Nephron (organoid): Measurements from ENCODE around the gene CCM2L.

Experiments used
- H3K27ac Mint-ChIP-seq, 3 experiments: 2 replicates each; pipeline ENCODE4 v1.8.0; 2020; ENCODE audit warnings: mixed read lengths in 3 of 3, mild to moderate bottlenecking in 2 of 3, moderate library complexity in 1 of 3
- H3K27me3 Mint-ChIP-seq: 2 replicates; pipeline ENCODE4 v1.8.0; 2021; ENCODE audit warnings: low read depth, mild to moderate bottlenecking, moderate library complexity, mixed read lengths
- H3K36me3 Mint-ChIP-seq: 2 replicates; pipeline ENCODE4 v1.8.0; 2020; ENCODE audit warnings: low read depth, mixed read lengths
- H3K4me1 Mint-ChIP-seq: 2 replicates; pipeline ENCODE4 v1.8.0; 2020; ENCODE audit warnings: mixed read lengths
- H3K4me3 Mint-ChIP-seq, 3 experiments: 2 replicates each; pipeline ENCODE4 v1.8.0; 2020; ENCODE audit warnings: mild to moderate bottlenecking in 3 of 3, mixed read lengths in 3 of 3, moderate library complexity in 2 of 3
- H3K9me3 Mint-ChIP-seq: 2 replicates; pipeline ENCODE4 v1.8.0; 2020; ENCODE audit warnings: mixed read lengths
- CTCF ChIP-seq, 3 experiments: fragments of 200-600 bp; sonication (generic); IDR thresholded peaks; one replicate each; pipeline ENCODE4 v1.5.0; 2021; ENCODE audit warnings: antibody characterized with exemption in 3 of 3; ENCODE audit not compliant: unreplicated experiment in 3 of 3

CCM2L gene

GRCh38 chr20:31968291-31969126 is 41.7 kb upstream of the CCM2L start:
- TF ChIP-seq CTCF (IDR thresholded peaks at IDR 0.05; ENCODE audit: unreplicated experiment in 3 of 3), result no peak
- Mint-ChIP-seq H3K4me3 (peak overlapping the region; percentile 85 to 89 (median 86)), H3K27ac (no peak overlapping the region), H3K4me1 (peaks cover 8% of the 10 kb centered on the region), H3K27me3 (peaks cover 79% of the 10 kb centered on the region), H3K36me3 (no peaks in the 10 kb centered on the region), H3K9me3 (no peaks in the 10 kb centered on the region)

DNA sequence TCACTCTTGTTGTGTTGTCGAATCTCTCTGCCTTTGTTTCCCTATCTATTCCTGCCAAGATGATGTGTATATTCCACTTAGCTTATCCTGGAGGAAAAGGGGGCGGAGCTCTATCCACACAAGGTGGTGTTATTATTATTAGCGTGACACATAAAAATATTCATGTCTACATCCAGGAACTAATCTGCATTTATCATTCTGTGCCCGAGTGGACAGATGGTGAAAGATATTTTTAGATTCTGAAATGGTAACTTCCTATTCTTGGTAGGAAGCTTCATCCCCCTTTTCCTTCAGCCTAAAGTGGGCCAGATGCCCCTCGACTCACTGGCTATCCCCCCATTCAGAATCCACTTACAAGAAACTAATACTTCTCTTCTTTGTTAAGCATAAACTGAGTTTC is 40.2 kb upstream of the CCM2L start:
- Mint-ChIP-seq H3K4me3 (peak overlapping the region in 1 of 3 experiments; percentile 29), H3K9me3 (no peaks in the 10 kb centered on the region), H3K27me3 (peaks cover 76% of the 10 kb centered on the region), H3K27ac (no peak overlapping the region), H3K4me1 (peaks cover 5% of the 10 kb centered on the region), H3K36me3 (no peaks in the 10 kb centered on the region)
- TF ChIP-seq CTCF (IDR thresholded peaks at IDR 0.05; ENCODE audit: unreplicated experiment in 3 of 3), result no peak

DNA sequence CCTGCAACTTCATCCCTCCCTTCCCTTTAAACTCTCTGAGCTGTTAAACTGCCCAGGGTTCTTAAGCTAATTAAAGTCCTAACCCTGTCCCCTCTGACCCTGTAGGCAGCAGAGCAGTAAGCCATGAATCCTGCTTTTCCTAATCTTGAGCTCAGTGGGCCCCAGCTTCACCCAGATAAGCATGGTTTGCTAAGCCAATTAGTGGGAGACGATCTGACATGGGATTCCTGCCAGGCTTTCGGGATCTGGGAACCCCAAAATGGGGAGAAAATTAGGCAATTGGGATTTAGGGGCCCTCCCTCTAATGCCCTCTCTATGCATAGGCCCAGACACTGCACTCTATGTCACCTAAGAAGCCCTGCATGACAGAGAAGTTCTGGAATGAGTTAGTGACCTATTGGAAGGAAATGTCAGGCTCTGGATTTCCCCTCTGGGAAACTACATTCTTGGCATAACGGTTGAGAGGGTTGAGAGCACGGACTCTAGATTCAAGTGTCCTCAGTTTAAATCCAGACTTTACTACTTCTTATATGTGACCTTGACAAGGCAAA is 37.7 kb upstream of the CCM2L start:
- H3K36me3 Mint-ChIP-seq, result no peaks in the 10 kb centered on the region
- H3K27me3 Mint-ChIP-seq, result peaks cover 59% of the 10 kb centered on the region
- H3K4me1 Mint-ChIP-seq, result peaks cover 5% of the 10 kb centered on the region
- no peak overlapping the region for H3K4me3 Mint-ChIP-seq
- no peaks in the 10 kb centered on the region for H3K9me3 Mint-ChIP-seq
- H3K27ac Mint-ChIP-seq, result no peak overlapping the region
- no peak for TF ChIP-seq CTCF (IDR thresholded peaks at IDR 0.05; ENCODE audit: unreplicated experiment in 3 of 3)

- H3K4me3 Mint-ChIP-seq, result no peak overlapping the region
- H3K27me3 Mint-ChIP-seq, result peaks cover 45% of the 10 kb centered on the region
- H3K4me1 Mint-ChIP-seq, result peaks cover under 1% of the 10 kb centered on the region
- no peaks in the 10 kb centered on the region for H3K9me3 Mint-ChIP-seq
- no peak for TF ChIP-seq CTCF (IDR thresholded peaks at IDR 0.05; ENCODE audit: unreplicated experiment in 3 of 3)
- H3K36me3 Mint-ChIP-seq, result no peaks in the 10 kb centered on the region
- H3K27ac Mint-ChIP-seq, result no peak overlapping the region
These were observed 35.9 kb upstream of the CCM2L start for GRCh38 chr20:31974296-31974695.

- no peak overlapping the region for H3K27ac Mint-ChIP-seq
- H3K9me3 Mint-ChIP-seq, result no peaks in the 10 kb centered on the region
- no peaks in the 10 kb centered on the region for H3K36me3 Mint-ChIP-seq
- H3K4me3 Mint-ChIP-seq, result no peak overlapping the region
- H3K27me3 Mint-ChIP-seq, result peaks cover 43% of the 10 kb centered on the region
- peaks cover 4% of the 10 kb centered on the region for H3K4me1 Mint-ChIP-seq
- TF ChIP-seq CTCF (IDR thresholded peaks at IDR 0.05; ENCODE audit: unreplicated experiment in 3 of 3), result no peak
These were observed 35.2 kb upstream of the CCM2L start for GRCh38 chr20:31974951-31975487.
